Activated CD4-positive, alpha-beta T cell treated with anti-CD3 and anti-CD28 coated beads for 4 hours (primary cell): ENCODE data around the gene SPRR1A.

Source experiments
- DNase-seq, 2 donors: peaks; one replicate each; pipeline ENCODE4 v3.0.0-alpha.2; 2020

Gene SPRR1A, protein sequence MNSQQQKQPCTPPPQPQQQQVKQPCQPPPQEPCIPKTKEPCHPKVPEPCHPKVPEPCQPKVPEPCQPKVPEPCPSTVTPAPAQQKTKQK

GRCh38 chr1:152983743-152984142, at the start of gene SPRR1A:
Gene SPRR1A, plus strand, starts transcription at chr1:152984081. Its CDS starts 1,150 bp downstream, at chr1:152985231.
- DNase-seq = no peak

DNA sequence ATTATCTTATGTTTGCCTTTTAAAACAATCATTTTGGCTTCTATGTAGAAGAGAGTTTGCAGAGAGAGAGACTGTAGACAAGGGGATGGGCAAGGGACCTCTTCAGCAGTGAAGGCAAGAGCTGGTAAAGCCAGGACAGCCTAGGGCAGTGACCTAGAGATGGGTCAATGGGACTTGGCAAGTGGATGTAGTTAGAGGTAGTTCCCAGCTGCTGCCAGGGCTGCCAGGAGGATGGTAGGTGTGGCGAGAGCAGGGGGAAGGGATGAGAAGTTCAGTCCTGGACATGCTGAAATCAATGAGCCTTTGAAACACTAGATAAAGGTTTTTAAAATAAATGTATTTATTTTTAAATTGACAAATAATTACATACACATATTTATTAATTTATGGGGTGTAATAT, 43.3 kb upstream of the SPRR1A start:
- no peak for DNase-seq

DNA sequence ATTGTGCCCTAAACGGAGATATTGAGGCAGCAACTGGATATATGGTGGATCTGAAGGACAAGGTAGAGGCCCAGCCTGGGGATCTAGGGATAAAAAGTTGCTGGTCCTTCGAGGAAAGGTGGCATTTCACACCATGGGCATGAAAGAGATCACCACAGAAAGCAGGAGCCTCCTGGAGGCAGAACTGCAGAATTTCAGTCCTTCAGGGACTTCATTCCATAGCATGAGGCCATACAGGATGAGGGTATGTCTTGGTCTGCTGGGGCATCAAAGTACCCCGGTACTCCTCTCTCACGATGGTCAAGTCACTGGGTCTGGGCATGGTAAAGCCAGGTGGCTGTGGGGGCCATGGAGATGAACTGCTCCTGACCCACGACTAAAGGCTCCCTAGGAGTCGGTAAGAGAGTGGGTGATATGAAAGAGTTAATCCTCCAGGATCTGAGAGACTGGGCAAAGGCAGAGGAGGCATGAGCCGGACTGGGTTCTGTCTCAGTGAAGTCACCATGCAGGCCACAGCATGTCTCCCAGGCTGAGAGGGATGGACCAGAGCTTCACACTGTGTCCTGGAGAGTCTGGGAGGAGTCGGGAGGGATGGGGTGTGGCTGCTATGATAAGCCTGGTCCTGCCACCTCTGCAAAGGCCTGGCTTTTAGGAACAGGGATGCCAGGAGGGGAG, 42.7 kb upstream of the SPRR1A start:
- DNase-seq = no peak

- no peak for DNase-seq
These were observed 41.7 kb upstream of the SPRR1A start for GRCh38 chr1:152942161-152942560.

DNA sequence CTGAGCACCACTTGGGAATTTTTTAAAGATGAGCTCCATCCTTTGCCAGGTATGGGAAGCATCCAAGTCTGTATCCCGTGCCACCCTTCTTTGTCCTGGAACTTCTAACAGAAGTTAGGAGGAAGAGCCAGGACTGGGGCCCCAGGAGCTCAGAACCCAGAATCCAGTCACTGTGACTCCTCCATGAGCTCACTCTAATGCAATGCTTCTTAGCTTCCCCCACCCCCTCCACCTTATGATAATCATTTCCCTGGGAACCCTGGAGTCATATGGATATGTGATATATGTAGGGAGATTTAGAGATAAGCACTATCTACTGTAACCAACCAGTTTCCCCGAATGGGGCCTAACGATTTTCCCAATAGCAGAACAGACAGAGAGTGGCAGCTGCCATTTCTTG, 37.6 kb upstream of the SPRR1A start:
- DNase-seq = no peak

GRCh38 chr1:152946651-152947256, 37.1 kb upstream of the SPRR1A start, which contains the start of gene SPRR5:
Gene SPRR5, plus strand, starts transcription at chr1:152947206. Its CDS starts 1,349 bp downstream, at chr1:152948555.
- DNase-seq = no peak

- no peak for DNase-seq
These were observed 32.2 kb upstream of the SPRR1A start for GRCh38 chr1:152951711-152952110.

- no peak for DNase-seq
These were observed 30.1 kb upstream of the SPRR1A start for GRCh38 chr1:152953761-152954160.

- DNase-seq = no peak
These were observed 29.4 kb upstream of the SPRR1A start for GRCh38 chr1:152954436-152954835.

- DNase-seq = no peak
These were observed 26.3 kb upstream of the SPRR1A start for GRCh38 chr1:152957561-152957960.

GRCh38 chr1:152959273-152959672, 24.6 kb upstream of the SPRR1A start:
- DNase-seq = no peak

- DNase-seq = no peak
These were observed 24.0 kb upstream of the SPRR1A start for GRCh38 chr1:152959801-152960451.

GRCh38 chr1:152960452-152961044, 23.3 kb upstream of the SPRR1A start:
- no peak for DNase-seq

DNA sequence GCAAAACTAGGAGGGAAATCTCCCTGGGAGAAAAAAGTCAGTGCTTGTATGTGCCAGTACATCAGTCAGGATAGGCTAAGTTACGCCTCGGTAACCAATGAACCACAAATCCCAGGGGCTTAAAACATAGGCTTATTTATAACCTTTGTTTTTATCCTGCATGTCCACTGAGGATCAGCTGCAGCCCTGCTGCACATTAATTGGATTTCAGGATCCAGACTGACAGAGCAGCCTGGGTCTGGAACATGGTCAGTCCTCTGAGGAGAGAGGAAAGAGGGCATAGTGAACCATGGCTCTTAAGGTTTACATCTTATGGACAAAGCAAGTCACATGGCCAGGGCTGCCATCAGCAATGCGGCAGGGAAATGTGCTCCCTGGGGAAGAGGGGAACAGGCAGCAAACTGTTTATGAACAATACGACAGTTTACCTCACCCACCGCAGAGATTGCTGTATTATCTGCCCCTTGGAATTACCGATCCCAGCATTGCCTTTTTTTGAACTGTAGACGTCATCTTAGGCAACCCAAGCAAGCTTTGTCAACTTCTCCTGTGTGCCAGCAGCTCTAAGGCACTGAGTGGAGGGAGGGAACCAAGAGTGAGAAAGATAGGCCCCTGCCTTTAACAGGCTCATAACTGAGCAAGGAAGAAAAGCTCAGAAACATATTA, 22.5 kb upstream of the SPRR1A start:
- no peak for DNase-seq

DNA sequence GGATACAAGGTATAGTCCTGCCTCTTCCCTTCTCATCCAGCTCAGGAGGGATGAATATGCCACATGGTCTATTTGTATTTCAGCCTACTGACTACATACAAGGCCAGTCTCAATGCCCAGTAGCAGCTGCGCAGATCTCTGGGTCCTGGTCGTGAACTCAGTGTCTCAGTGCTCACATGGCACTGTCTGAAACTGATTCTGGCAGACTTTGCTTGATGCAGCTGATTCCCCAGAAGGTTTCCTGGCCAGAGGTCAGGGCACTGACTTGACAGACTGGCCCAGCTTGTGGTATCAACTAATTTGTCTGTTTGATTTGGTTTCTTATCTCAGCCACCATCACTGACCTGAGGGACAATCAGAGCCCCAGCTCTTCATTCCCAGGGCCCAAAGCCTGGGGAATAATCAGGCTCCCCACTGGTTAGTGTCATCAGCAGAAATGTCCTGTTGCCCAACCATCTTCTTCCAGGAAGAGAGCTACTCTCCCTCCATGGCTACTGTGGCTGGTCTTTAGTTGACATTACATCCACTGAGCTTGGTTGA, 20.9 kb upstream of the SPRR1A start:
- DNase-seq = no peak

GRCh38 chr1:152964536-152964935, 19.3 kb upstream of the SPRR1A start:
- DNase-seq = no peak

GRCh38 chr1:152965853-152966252, 18.0 kb upstream of the SPRR1A start:
- no peak for DNase-seq

DNA sequence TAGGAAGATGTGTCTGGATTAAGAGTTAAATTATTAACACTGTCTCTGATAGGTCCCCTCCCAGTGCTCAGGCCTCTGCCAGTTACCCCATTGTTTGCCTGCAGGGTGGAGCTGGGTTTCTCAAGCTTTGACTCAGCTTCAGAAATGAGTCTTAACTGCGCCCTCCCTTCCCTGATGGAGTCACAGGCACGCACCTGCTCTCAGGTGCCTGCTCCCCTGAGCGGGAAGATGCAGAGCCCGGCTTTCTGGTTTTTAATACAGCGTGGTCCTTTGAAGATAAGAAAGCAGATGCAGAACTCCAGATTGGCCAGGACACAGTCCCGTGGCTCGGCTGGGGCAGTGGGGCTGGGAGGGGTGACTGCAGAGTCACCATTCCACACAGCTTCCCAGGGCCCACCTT, 16.7 kb upstream of the SPRR1A start:
- no peak for DNase-seq

GRCh38 chr1:152968248-152968647, 15.6 kb upstream of the SPRR1A start:
- DNase-seq = no peak

DNA sequence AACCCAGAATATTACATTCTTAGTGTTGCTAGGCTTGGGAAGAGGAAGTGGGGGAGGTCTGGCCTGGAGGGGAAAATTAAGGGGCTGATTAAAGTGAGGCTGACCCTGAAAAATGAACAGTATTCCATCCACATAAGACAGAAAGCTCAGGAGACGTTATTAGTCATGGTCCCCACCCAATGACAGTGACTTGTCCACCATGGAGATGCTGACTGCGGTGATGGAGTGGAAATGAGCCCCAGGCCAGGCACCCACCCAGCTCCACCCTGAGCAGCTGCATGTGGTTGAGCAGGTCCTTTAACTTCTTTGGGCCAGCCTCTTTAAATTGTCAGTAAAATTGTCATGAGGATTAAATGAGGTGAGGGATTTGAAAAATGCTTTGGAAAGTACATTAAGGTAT, 14.8 kb upstream of the SPRR1A start:
- DNase-seq = no peak

DNA sequence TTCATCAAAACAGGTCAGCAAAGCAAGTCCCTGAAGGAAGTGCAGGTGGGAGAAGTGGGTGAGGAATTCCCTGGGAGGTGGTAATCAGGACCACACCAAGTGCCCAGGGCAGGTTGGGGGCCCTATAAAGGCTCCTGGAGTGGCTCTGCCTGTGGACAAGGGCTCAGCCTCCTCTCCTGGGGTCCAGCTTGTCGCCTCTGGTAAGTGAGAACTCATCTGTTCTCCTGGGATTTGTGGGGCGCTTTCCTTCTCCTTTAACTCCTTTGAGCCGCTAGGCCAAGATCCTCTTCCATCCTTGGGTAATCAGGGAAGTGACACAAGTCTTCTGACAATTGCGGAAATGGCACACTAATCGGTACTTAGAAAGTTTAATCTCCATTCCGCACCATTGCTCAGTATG, 13.4 kb upstream of the SPRR1A start, which contains the start of gene SPRR4:
TSS of gene SPRR4 (plus strand) at position 154 of the 400 bp plus-strand sequence. CDS start 1,243 bp downstream, outside the sequence.
- DNase-seq = no peak

- DNase-seq = no peak
These were observed 11.5 kb upstream of the SPRR1A start for GRCh38 chr1:152972196-152972886.
